Measurements from ENCODE around the gene PROC.

Gene PROC

DNA sequence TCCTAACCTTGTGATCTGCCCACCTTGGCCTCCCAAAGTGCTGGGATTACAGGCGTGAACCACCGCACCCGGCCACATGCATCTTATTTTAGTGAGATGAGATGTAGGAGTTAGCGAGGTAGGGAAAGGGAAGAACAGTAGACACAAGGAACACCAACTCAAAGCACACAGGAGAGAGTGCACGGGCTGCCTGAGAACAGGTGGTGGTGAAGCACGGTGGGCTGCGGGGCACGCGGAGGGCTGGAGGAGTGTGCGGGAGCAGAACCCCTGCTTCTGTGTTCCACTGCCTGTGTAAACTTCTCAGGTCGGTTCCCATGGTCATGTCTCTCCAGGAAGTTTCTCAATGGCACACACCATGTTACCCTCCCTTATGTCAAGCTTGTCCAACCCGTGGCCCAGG, 38.7 kb downstream of the PROC start:
- DNase-seq (ENCODE audit: low read depth) = no peak

DNA sequence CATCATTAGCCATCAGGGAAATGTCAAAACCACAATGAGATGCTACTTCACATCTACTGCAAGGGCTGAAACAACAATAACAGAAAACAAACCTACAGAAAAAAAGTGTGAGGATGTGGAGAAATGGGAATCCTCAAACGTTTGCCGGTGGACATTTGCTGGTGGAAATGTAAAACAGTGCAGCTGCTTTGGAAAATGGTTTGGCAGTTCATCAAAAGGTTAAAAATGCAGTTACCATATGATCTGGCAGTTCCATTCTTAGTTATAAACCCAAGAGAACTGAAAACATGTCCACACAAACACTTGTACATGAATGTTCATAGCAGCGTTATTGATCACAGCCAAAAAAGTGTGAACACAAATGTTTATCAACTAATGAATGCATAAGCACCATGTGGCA, 44.2 kb downstream of the PROC start:
- DNase-seq (ENCODE audit: low read depth) = no peak

DNA sequence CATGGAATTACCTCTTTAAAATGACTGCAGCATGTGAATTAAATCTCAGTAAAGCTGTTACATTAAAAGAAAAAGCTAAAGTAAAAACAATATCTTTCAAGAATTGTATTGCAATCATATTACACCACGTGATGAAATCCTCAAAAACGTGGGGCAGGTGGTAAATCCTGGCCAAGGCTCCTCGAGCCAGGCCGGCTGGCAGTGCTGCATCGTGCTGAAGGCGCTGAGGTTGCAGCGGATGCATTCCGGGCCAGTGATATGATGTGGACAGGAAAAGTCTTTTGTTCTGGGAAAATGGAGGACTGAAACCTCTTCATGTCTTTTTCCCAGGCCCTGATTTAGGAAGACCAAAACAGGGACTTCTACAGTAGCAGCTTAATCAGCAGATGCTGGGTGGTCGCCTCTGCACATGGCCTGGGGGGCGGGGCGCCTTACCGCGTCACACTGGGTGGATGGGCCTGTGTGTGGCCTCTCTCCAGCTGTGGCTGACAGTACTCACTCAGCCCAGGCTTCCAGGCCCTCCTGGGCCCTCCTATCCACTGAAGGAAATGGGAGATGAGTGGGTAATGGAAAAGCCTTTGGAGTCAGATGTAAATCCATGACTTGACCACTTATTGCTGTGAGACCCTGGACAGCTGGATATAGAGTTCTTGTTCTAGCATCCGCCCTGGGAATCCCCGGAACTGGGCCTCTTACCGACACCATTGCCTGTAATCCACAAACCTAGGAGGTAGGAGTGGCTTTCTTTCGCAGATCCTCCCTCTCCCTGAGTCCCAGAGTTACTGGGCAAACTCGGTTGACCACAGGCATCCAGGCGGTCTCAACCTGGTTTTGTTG, 45.1 kb downstream of the PROC start:
- no peak for DNase-seq (ENCODE audit: low read depth)

DNA sequence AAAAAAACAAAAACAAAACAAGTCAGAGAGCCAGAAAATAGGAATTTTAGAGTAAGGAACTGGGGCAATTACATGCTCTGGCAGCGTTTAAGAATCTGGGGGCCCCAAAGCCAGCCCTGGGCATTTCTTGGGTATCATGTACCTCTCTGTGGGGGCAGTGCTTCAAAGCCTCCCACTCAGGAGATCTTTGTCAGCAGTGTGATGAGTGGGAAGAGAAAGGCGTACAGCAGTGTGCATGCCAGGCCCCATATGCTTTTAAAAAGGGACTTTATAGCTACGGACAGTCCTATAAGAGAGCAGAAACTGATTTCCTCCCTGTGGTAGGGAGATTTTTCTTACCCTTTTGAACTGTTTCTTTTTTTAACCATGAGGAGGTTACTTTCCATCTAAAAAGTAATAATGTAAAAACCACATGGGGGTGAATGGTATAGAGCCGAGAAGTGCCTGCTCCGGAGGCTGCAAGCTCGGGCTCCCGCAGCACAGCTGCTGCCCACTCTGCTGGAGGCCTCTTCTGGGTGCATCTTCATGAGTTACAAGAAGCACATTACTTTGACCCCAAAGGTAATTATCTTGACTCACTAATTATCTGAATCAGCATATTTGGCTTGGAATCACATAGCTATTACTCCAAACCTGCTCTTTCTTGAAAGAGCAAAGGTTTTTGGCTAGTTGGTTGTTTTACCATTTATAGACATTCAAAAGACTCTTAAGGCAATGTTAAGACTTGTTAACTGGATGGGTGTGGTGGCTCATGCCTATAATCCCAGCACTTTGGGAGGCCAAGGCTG, 46.4 kb downstream of the PROC start:
- no peak for DNase-seq (ENCODE audit: low read depth)

DNA sequence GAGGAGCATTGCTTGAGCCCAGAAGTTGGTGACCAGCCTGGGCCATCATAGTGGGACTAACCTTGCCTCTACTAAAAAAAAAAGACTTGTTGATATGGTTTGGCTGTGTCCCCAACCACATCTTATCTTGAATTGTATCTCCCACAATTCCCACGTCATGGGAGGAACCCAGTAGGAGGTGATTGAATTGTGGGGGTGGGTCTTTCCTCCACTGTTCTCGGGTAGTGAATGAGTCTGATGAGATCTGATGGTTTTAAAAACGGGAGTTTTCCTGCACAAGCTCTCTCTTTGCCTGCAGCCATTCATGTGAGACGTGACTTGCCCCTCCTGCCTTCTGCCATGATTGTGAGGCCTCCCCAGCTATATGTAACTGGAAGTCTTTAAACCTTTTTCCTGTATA, 47.0 kb downstream of the PROC start:
- no peak for DNase-seq (ENCODE audit: low read depth)

DNA sequence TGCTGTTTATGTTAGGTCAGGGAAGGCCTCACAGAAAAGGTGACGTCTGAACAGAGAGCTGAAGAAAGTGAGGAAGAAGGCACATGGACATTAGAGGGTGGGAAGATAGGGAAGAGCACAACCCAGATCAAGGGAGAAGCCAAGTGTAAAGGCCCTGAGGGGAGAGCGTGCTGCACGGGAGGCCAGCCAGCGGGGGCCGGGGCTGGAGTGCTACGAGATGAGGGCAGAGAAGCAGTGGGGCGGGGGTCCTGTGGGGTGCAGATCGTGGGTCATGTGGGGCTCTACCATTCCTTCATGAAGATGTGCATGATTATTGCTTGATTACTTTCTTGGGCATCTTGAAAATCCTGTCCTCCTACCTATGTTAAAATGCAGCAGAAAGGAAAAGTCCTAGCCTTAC, 50.8 kb downstream of the PROC start:
- DNase-seq (ENCODE audit: low read depth) = no peak

DNA sequence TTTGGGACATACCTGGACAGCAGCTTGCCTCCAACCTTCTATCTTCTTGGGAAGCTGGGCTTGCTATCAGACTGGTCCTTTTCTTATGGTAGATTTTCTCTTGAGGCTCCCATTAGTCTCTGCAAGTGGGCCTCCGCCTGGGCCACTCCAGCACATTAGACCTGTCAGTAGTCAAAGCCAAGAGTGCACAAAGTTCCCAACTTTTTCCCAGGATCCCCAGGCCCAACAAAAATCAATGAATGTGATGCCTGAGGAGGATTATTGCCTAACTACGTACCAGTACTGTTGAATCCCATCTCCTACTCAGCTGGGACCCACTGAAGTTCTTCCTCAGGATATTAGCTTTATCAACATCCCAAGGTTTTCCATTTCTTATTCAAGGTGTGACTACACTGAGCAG, 51.7 kb downstream of the PROC start:
- no peak for DNase-seq (ENCODE audit: low read depth)

DNA sequence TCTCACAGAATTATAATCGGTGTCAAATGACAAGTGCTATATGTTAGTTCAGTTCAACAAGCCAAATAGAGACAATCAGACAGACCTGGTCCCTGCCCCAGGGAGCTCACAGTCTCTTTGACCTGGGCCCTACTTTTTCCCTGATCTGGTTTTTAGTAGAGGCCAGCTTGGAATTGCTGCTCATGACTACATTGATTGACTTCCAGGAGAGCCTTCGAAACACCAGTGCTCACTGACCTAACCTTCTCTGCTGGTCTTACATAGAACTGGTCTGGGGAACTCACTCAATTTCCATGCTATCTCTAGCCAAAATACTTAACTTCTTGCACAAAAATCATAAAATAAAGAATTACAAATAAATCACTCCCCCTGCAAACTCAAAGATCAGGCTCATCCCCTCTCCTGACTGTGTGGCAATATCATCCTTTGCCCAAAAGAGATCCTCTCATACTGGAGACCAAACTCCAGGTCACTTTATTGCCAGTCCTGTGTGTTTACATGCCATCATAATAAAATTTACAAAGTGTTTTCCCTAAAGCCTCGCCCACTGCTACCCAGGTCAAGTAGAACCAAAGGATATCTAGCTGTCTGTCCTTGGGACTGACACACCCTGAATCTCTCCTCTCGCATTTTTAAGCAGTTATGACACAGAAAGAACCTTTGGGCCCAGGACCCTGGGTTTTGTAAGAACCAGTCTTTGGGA, 53.2 kb downstream of the PROC start:
- no peak for DNase-seq (ENCODE audit: low read depth)

DNA sequence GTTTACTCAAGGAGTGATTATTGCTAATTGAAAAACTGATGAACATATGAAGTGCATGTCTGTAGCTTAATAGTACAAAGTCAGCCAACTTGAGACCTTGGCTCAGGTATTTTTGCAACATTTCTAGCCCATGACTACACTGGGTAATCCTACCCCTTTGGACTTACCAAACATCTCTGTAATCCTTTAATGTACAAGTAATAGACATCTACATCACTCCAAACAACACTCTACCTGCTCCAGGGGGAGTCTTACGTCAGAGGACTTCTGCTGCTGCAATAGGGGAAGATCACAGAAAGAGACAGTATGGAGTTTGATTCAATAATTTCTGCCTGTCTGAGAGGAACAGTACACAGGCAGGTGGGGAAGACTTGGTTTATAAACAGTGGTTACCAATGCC, 54.0 kb downstream of the PROC start:
- no peak for DNase-seq (ENCODE audit: low read depth)

DNA sequence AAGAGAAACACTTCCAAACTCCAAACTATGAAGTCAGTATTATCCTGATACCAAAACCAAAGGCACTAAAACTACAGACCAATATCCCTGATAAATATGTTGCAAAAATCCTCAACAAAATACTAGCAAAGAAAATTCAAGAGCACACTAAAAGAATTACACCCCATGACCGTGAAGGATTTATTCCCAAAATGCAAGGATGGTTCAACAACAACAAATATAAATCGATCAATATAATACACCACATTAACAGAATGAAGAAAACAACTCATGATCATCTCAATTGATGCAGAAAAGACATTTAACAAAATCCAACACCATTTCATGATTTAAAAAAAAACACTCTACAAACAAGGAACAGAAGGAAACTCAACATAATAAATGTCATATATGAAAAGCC, 57.6 kb downstream of the PROC start:
- no peak for DNase-seq (ENCODE audit: low read depth)
